ENCODE measurements around the gene CXorf66.
"Not testable (repeated sequence)": the region's sequence is repeated elsewhere in the genome, so short reads cannot be mapped to it uniquely, and the experiment has no call there.

Gene CXorf66

DNA sequence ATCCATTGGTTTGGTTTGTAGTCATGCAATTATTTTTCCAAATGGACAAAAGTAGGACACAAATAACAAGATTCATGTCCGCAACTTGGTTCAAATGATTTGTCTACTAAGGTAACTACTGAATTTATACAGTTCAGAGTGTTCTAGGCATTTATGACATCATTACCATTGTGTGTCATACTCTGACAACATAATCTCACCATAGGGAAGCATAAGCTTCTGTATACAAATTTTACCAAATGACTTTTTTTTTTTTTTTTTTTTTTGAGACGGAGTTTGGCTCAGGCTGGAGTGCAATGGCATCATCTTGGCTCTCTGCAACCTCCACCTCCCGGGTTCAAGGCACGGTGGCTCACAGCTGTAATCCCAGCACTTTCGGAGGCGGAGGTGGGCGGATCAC is at the start of gene CXorf66:
TSS of gene CXorf66 (minus strand) at position 101 of the 400 bp plus-strand sequence. CDS start at position 76, 25 bp downstream.
- DNase-seq, result no peak
- peaks cover 34% of the 10 kb centered on the region for H3K27me3 Mint-ChIP-seq
- no peak within 1 kb of the TSS for H3K4me3 Mint-ChIP-seq
- H3K4me1 Mint-ChIP-seq (ENCODE audit: low read depth), result no peaks in the 10 kb centered on the region
- peaks cover 7% of the 10 kb centered on the region for H3K9me3 Mint-ChIP-seq
- no peaks in the 10 kb centered on the region for H3K36me3 Mint-ChIP-seq (ENCODE audit: low read depth)
- no peak within 1 kb of the TSS for H3K27ac Mint-ChIP-seq

DNA sequence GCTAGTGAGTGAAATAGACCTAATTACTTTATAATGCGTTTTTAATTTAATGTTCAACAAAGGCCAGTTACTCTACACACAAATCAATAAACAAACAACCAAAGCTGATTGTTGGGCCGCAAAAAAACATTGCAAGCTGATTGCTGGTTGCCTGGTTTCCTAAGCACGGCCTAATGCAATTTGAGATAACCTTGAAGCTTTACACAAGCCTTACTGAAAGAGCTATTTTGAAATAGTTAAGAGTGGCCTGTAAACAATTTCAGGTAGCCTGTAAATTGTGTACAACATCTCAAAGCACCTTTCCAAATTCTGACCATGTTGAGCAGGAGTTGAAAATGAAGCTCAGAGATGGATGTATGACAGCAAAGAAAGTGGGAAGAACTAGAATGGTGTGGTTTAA is 17.5 kb upstream of the CXorf66 start:
- Mint-ChIP-seq H3K4me1 (ENCODE audit: low read depth) (no peaks in the 10 kb centered on the region), H3K36me3 (ENCODE audit: low read depth) (no peaks in the 10 kb centered on the region), H3K27ac (no peak overlapping the region), H3K4me3 (no peak overlapping the region), H3K9me3 (no peaks in the 10 kb centered on the region), H3K27me3 (peaks cover 2% of the 10 kb centered on the region)
- DNase-seq, result no peak

DNA sequence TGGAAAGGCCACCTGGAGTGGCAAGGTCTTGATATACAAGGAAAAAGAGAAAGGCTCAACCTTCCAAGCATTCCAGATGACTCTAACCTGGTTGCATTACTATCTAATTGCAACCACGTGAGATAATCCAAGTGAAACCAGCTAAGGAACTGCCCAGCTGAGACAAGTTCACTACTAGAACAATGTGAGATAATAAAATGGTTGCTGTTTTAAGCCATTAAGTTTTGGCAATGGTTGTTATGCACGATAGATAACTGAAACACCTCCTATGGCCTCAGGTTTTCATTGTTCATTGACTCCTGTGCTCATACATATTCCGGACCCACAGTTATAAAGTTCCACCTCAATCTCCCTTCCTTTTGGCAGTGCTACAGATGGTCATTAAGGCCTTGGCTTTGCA is 9.2 kb upstream of the CXorf66 start:
- Mint-ChIP-seq H3K27me3 (peaks cover 45% of the 10 kb centered on the region), H3K4me3 (no peak overlapping the region), H3K9me3 (no peaks in the 10 kb centered on the region), H3K27ac (no peak overlapping the region), H3K4me1 (ENCODE audit: low read depth) (no peaks in the 10 kb centered on the region), H3K36me3 (ENCODE audit: low read depth) (no peaks in the 10 kb centered on the region)
- no peak for DNase-seq

GRCh38 chrX:139972629-139973624 is 7.6 kb upstream of the CXorf66 start:
- H3K27me3 Mint-ChIP-seq, result peaks cover 46% of the 10 kb centered on the region
- no peak overlapping the region for H3K4me3 Mint-ChIP-seq
- no peak for DNase-seq
- H3K27ac Mint-ChIP-seq, result no peak overlapping the region
- H3K4me1 Mint-ChIP-seq (ENCODE audit: low read depth), result no peaks in the 10 kb centered on the region
- no peaks in the 10 kb centered on the region for H3K36me3 Mint-ChIP-seq (ENCODE audit: low read depth)
- no peaks in the 10 kb centered on the region for H3K9me3 Mint-ChIP-seq

DNA sequence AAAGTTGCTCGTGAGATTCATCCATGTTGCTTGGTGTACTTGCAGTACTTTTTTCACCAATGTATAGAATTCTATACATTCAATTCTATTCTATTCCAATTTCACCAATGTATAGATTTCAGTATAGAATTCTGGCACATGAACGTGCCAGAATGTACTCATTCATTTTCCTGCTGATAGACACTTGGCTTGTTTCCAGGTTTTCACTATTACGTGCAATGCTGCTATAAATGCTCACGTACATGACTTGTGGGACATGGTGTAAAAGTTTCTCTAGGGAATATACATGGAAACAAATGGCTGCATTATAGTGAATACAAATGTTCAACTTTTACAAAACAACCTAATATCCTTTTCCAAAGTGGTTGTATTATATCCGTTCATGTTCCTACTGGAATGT is 6.8 kb upstream of the CXorf66 start:
- H3K27ac Mint-ChIP-seq, result no peak overlapping the region
- H3K27me3 Mint-ChIP-seq, result peaks cover 46% of the 10 kb centered on the region
- no peak for DNase-seq
- no peaks in the 10 kb centered on the region for H3K4me1 Mint-ChIP-seq (ENCODE audit: low read depth)
- H3K36me3 Mint-ChIP-seq (ENCODE audit: low read depth), result no peaks in the 10 kb centered on the region
- no peak overlapping the region for H3K4me3 Mint-ChIP-seq
- H3K9me3 Mint-ChIP-seq, result no peaks in the 10 kb centered on the region

DNA sequence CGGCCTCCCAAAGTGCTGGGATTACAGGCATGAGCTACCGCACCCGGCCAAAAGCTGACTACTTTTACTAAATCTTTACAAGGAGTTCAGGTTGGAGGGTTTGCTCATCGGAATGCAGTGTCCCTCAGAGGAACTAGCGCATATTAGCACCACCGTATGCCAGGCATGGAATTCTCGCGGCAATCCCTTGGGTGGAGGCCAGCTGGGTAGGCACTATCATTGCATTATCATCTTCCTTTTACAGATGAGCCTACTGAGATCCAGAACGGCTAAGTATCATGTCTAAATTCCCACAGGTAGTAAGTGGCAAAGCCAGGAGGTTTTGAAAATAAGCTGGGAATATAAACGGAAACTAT is 6.1 kb upstream of the CXorf66 start:
- H3K4me3 Mint-ChIP-seq, result no peak overlapping the region
- peaks cover 41% of the 10 kb centered on the region for H3K27me3 Mint-ChIP-seq
- no peak overlapping the region for H3K27ac Mint-ChIP-seq
- H3K36me3 Mint-ChIP-seq (ENCODE audit: low read depth), result no peaks in the 10 kb centered on the region
- no peaks in the 10 kb centered on the region for H3K4me1 Mint-ChIP-seq (ENCODE audit: low read depth)
- DNase-seq, result no peak
- no peaks in the 10 kb centered on the region for H3K9me3 Mint-ChIP-seq

GRCh38 chrX:139969286-139969685 is 4.0 kb upstream of the CXorf66 start:
- H3K27me3 Mint-ChIP-seq, result peaks cover 37% of the 10 kb centered on the region
- no peaks in the 10 kb centered on the region for H3K4me1 Mint-ChIP-seq (ENCODE audit: low read depth)
- DNase-seq, result no peak
- H3K36me3 Mint-ChIP-seq (ENCODE audit: low read depth), result no peaks in the 10 kb centered on the region
- H3K4me3 Mint-ChIP-seq, result no peak overlapping the region
- no peaks in the 10 kb centered on the region for H3K9me3 Mint-ChIP-seq
- no peak overlapping the region for H3K27ac Mint-ChIP-seq

DNA sequence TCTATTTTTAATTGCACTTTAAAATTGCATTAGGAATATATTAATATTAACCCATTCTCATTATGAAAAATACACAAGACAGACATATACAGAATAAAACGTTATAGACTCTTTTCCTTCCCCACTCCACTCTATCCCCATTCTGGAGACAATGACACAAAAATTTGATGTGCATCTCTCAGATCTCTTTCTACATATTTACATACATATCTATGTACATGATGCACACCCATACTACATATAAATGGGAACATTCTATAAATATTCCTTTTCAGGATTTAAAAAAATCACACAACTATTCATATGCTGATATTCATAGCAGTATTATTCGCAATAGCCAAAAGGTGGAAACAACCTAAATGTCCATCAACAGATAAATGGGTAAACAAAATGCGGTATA is 2.4 kb upstream of the CXorf66 start:
- Mint-ChIP-seq H3K4me3 (no peak overlapping the region), H3K9me3 (peaks cover 7% of the 10 kb centered on the region), H3K27me3 (peaks cover 44% of the 10 kb centered on the region), H3K36me3 (ENCODE audit: low read depth) (no peaks in the 10 kb centered on the region), H3K27ac (no peak overlapping the region), H3K4me1 (ENCODE audit: low read depth) (no peaks in the 10 kb centered on the region)
- no peak for DNase-seq

DNA sequence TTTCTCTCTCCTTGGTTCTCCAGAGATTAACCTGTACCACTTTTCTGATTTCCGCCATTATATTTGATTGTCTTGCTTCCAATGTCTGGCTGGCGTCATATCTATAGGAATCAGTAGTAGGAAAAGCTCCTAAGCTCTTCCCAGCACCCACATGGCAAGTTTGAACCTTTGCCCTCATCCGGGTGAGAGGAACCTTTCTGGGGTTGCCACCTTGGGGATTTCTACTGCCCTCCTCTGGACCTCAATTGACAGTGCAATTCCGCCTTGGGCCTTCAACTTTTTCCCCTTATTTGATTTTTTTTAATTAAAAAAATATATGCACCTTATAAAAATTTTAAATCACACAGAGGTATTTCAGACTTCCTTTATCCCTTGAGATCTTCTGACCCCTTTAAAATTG is 2.0 kb upstream of the CXorf66 start:
- Mint-ChIP-seq H3K4me3 (no peak overlapping the region), H3K27ac (no peak overlapping the region), H3K9me3 (peaks cover 7% of the 10 kb centered on the region), H3K27me3 (peaks cover 42% of the 10 kb centered on the region), H3K36me3 (ENCODE audit: low read depth) (no peaks in the 10 kb centered on the region), H3K4me1 (ENCODE audit: low read depth) (no peaks in the 10 kb centered on the region)
- no peak for DNase-seq

- H3K4me3 Mint-ChIP-seq; H3K36me3 Mint-ChIP-seq (ENCODE audit: low read depth); H3K4me1 Mint-ChIP-seq (ENCODE audit: low read depth); H3K9me3 Mint-ChIP-seq; H3K27ac Mint-ChIP-seq; DNase-seq: not testable (repeated sequence)
- H3K27me3 Mint-ChIP-seq, result peaks cover 39% of the 10 kb centered on the region
Measured at GRCh38 chrX:139966159-139966558, 838 bp upstream of the CXorf66 start.

GRCh38 chrX:139961091-139961490 is 4.2 kb downstream of the CXorf66 start:
- H3K9me3 Mint-ChIP-seq; DNase-seq; H3K4me1 Mint-ChIP-seq (ENCODE audit: low read depth); H3K4me3 Mint-ChIP-seq; H3K27ac Mint-ChIP-seq; H3K36me3 Mint-ChIP-seq (ENCODE audit: low read depth): not testable (repeated sequence)
- peaks cover 58% of the 10 kb centered on the region for H3K27me3 Mint-ChIP-seq

DNA sequence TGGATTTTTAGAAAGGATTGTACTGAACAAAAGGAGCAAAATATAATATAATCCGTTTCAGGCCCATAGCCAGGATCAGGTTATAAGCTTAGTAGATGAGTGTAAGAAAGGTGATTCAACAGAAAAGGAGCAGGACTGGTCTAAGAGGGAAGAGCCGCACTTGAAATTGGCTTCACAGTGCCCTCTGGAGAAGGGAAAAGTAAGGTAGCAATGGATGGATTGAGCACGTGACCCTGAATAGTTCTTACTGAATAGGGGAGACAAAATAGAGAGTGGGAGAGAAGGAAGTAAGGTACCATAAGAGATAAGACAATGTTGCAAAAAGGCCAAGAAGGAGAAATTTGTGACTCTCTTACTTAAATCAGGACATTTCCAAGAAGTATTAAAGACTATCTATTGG is 15.6 kb downstream of the CXorf66 start:
- Mint-ChIP-seq H3K36me3 (ENCODE audit: low read depth) (no peaks in the 10 kb centered on the region), H3K9me3 (no peaks in the 10 kb centered on the region), H3K27ac (no peak overlapping the region), H3K27me3 (peaks cover 19% of the 10 kb centered on the region), H3K4me1 (ENCODE audit: low read depth) (no peaks in the 10 kb centered on the region), H3K4me3 (no peak overlapping the region)
- DNase-seq, result no peak

DNA sequence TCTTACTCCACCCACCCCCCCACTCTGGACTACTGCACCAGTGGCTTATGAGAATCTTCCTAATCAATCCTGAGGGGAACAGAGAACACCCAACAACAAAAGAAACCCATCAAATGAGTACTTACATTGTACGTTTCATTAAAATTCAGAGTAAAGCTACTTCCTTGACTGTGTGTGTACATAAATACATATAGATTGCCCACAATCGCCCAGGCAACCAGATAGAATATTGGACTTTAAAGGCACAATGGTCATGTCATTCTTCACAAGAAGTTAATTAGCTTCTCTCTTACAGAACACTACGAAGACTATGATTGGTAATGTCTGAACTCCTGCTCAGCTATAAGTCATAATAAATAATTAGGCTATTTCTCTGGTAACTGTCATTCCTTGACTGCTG is 20.2 kb downstream of the CXorf66 start:
- DNase-seq, result no peak
- Mint-ChIP-seq H3K9me3 (no peaks in the 10 kb centered on the region), H3K4me3 (no peak overlapping the region), H3K36me3 (ENCODE audit: low read depth) (no peaks in the 10 kb centered on the region), H3K27me3 (peaks cover 17% of the 10 kb centered on the region), H3K4me1 (ENCODE audit: low read depth) (no peaks in the 10 kb centered on the region), H3K27ac (no peak overlapping the region)

- no peak overlapping the region for H3K4me3 Mint-ChIP-seq
- no peaks in the 10 kb centered on the region for H3K36me3 Mint-ChIP-seq (ENCODE audit: low read depth)
- DNase-seq, result no peak
- peaks cover 5% of the 10 kb centered on the region for H3K4me1 Mint-ChIP-seq (ENCODE audit: low read depth)
- no peak overlapping the region for H3K27ac Mint-ChIP-seq
- H3K9me3 Mint-ChIP-seq, result no peaks in the 10 kb centered on the region
- peaks cover 9% of the 10 kb centered on the region for H3K27me3 Mint-ChIP-seq
Measured at GRCh38 chrX:139936259-139936658, 29.1 kb downstream of the CXorf66 start.

- DNase-seq, result no peak
- Mint-ChIP-seq H3K9me3 (no peaks in the 10 kb centered on the region), H3K36me3 (ENCODE audit: low read depth) (no peaks in the 10 kb centered on the region), H3K27ac (peak overlapping the region; percentile 92), H3K4me3 (peak overlapping the region; percentile 80), H3K4me1 (ENCODE audit: low read depth) (peaks cover 22% of the 10 kb centered on the region), H3K27me3 (peaks cover 17% of the 10 kb centered on the region)
Measured at GRCh38 chrX:139933904-139934303, 31.4 kb downstream of the CXorf66 start.

Data from activated T-cell treated with anti-CD3 and anti-CD28 coated beads, Interleukin-2, amount 50 U/mL, for 24 hours (primary cell).